Esophagus (tissue), 2 donors: ENCODE results near the gene WDR1. TPM values are rescaled to one million over a fixed set of nuclear protein-coding genes. Genes with fewer than 3 reads are reported as not detected.

Experiments used
- H3K27ac ChIP-seq, 2 donors: one replicate each; pipeline ENCODE4 v1.5.1; 2013; ENCODE audit warnings: low read depth in 2 of 2, mild to moderate bottlenecking in 2 of 2, inconsistent platforms in 1 of 2, low read length in 1 of 2, moderate library complexity in 1 of 2
- H3K27me3 ChIP-seq, 2 donors: one replicate each; pipeline ENCODE4 v1.6.1; 2013; ENCODE audit warnings: low read length in 2 of 2, control low read depth in 1 of 2, mild to moderate bottlenecking in 1 of 2; ENCODE audit not compliant: insufficient read depth in 2 of 2, control insufficient read depth in 1 of 2
- H3K36me3 ChIP-seq, 2 donors: one replicate each; pipeline ENCODE4 v1.6.1; 2013; ENCODE audit warnings: low read length in 1 of 2; ENCODE audit not compliant: control insufficient read depth in 2 of 2, insufficient read depth in 2 of 2
- H3K4me1 ChIP-seq, 2 donors: one replicate each; pipeline ENCODE4 v1.6.1; 2013; ENCODE audit warnings: low read length in 1 of 2; ENCODE audit not compliant: control insufficient read depth in 2 of 2, insufficient read depth in 2 of 2
- H3K4me3 ChIP-seq, 2 donors: one replicate each; pipeline ENCODE4 v1.5.1; 2013; ENCODE audit warnings: low read length in 2 of 2, mild to moderate bottlenecking in 2 of 2, low read depth in 1 of 2, moderate library complexity in 1 of 2
- H3K9me3 ChIP-seq, 2 donors: one replicate each; pipeline ENCODE4 v1.6.1; 2013; ENCODE audit warnings: mild to moderate bottlenecking in 2 of 2, low read depth in 1 of 2, low read length in 1 of 2, moderate library complexity in 1 of 2; ENCODE audit not compliant: control insufficient read depth in 2 of 2, insufficient read depth in 1 of 2
- WGBS, 2 donors: extraction: QIAGEN DNeasy Blood & Tissue Kit; methylation state at CpG; one replicate each; pipeline ENCODE4 v1.1.7; 2013; 5-methylcytosine and 5-hydroxymethylcytosine counted together
- polyA plus RNA-seq, 2 donors: library from polyadenylated mRNA; stranded (reverse); fragments of 200-250 nt; gene quantifications; one replicate each; pipeline ENCODE4 v1.2.3, GENCODE V29; 2013
- donor health status: healthy with polysubstance abuse.
- donor health status: Bipolar disorder and iron deficiency.

The WDR1 gene
- polyA plus RNA-seq, 2 donors: 73.8 to 170 TPM

- WGBS, 2 donors: 1 to 2% methylated on average over 59 to 70 of the region's 70 CpGs
- Histone ChIP-seq H3K4me3 (peak overlapping the region; percentile 76 to 82), H3K27me3 (no peaks in the 10 kb centered on the region), H3K36me3 (peaks cover 12 to 28% of the 10 kb centered on the region in 2 donors), H3K27ac (peak overlapping the region; percentile 93 to 95), H3K9me3 (no peaks in the 10 kb centered on the region), H3K4me1 (peaks cover 10 to 12% of the 10 kb centered on the region in 2 donors)
Observed at GRCh38 chr4:10115797-10116568, 616 bp downstream of the WDR1 start.

- Histone ChIP-seq H3K4me1 (peaks cover 13 to 17% of the 10 kb centered on the region in 2 donors), H3K27me3 (no peaks in the 10 kb centered on the region)
- WGBS, 2 donors: 23 to 26% methylated on average over 15 of the region's 15 CpGs
Observed at GRCh38 chr4:10115271-10115796, 1.3 kb downstream of the WDR1 start.

GRCh38 chr4:10114607-10115006 lies 2.0 kb downstream of the WDR1 start:
- no peaks in the 10 kb centered on the region for H3K9me3 ChIP-seq
- H3K27ac ChIP-seq: peak overlapping the region in 1 of 2 donors; percentile 93
- no peaks in the 10 kb centered on the region for H3K27me3 ChIP-seq
- WGBS, 2 donors: 69 to 85% methylated on average over 7 of the region's 7 CpGs
- H3K4me1 ChIP-seq: peaks cover 14 to 21% of the 10 kb centered on the region in 2 donors
- peaks cover 17 to 41% of the 10 kb centered on the region in 2 donors for H3K36me3 ChIP-seq
- H3K4me3 ChIP-seq: peak overlapping the region in 1 of 2 donors; percentile 76

More at GRCh38 chr4:10115271-10115796, 1.3 kb downstream of the WDR1 start:
- peaks cover 14 to 35% of the 10 kb centered on the region in 2 donors for H3K36me3 ChIP-seq
- H3K27ac ChIP-seq: peak overlapping the region; percentile 93 to 95
- no peaks in the 10 kb centered on the region for H3K9me3 ChIP-seq
- peak overlapping the region; percentile 76 to 82 for H3K4me3 ChIP-seq

- Histone ChIP-seq H3K27me3 (no peaks in the 10 kb centered on the region), H3K36me3 (peaks cover 17 to 44% of the 10 kb centered on the region in 2 donors), H3K27ac (no peak overlapping the region), H3K4me3 (no peak overlapping the region), H3K4me1 (peaks cover 18 to 25% of the 10 kb centered on the region in 2 donors), H3K9me3 (no peaks in the 10 kb centered on the region)
- 74 to 77% methylated on average over 4 of the region's 4 CpGs for WGBS, 2 donors
Observed at GRCh38 chr4:10114147-10114546, 2.5 kb downstream of the WDR1 start.

- no peaks in the 10 kb centered on the region for H3K9me3 ChIP-seq
- no peak overlapping the region for H3K4me3 ChIP-seq
- 66 to 71% methylated on average over 12 of the region's 12 CpGs for WGBS, 2 donors
- peaks cover 17 to 45% of the 10 kb centered on the region in 2 donors for H3K36me3 ChIP-seq
- peak overlapping the region in 1 of 2 donors; percentile 48 for H3K27ac ChIP-seq
- no peaks in the 10 kb centered on the region for H3K27me3 ChIP-seq
- H3K4me1 ChIP-seq: peaks cover 23 to 27% of the 10 kb centered on the region in 2 donors
Observed at GRCh38 chr4:10113362-10114047, 3.1 kb downstream of the WDR1 start.

GRCh38 chr4:10112658-10113284 lies 3.8 kb downstream of the WDR1 start:
- Histone ChIP-seq H3K27me3 (no peaks in the 10 kb centered on the region), H3K9me3 (no peaks in the 10 kb centered on the region), H3K27ac (peak overlapping the region in 1 of 2 donors; percentile 15), H3K36me3 (peaks cover 17 to 45% of the 10 kb centered on the region in 2 donors), H3K4me1 (peaks cover 25 to 26% of the 10 kb centered on the region in 2 donors), H3K4me3 (no peak overlapping the region)
- 90 to 92% methylated on average over 16 of the region's 16 CpGs for WGBS, 2 donors

GRCh38 chr4:10111067-10111801 lies 5.4 kb downstream of the WDR1 start:
- H3K36me3 ChIP-seq: peaks cover 17 to 45% of the 10 kb centered on the region in 2 donors
- no peak overlapping the region for H3K4me3 ChIP-seq
- H3K27me3 ChIP-seq: no peaks in the 10 kb centered on the region
- WGBS, 2 donors: 90% methylated on average over 13 of the region's 13 CpGs
- no peaks in the 10 kb centered on the region for H3K9me3 ChIP-seq
- H3K4me1 ChIP-seq: peaks cover 38 to 40% of the 10 kb centered on the region in 2 donors
- peak overlapping the region in 1 of 2 donors; percentile 29 for H3K27ac ChIP-seq

- H3K27me3 ChIP-seq: no peaks in the 10 kb centered on the region
- H3K36me3 ChIP-seq: peaks cover 17 to 45% of the 10 kb centered on the region in 2 donors
- 87 to 89% methylated on average over 11 of the region's 11 CpGs for WGBS, 2 donors
- peak overlapping the region in 1 of 2 donors; percentile 91 for H3K27ac ChIP-seq
- H3K4me3 ChIP-seq: no peak overlapping the region
- peaks cover 39 to 41% of the 10 kb centered on the region in 2 donors for H3K4me1 ChIP-seq
- no peaks in the 10 kb centered on the region for H3K9me3 ChIP-seq
Observed at GRCh38 chr4:10109995-10110670, 6.5 kb downstream of the WDR1 start.
